COLO668 (cell line): ENCODE data around the gene ILF3.

Experiments used
- DNase-seq: peaks from one replicate; lab custom pipeline; 2025; ENCODE audit not compliant: unreplicated experiment; lab: John Stamatoyannopoulos, UW

Gene ILF3

DNA sequence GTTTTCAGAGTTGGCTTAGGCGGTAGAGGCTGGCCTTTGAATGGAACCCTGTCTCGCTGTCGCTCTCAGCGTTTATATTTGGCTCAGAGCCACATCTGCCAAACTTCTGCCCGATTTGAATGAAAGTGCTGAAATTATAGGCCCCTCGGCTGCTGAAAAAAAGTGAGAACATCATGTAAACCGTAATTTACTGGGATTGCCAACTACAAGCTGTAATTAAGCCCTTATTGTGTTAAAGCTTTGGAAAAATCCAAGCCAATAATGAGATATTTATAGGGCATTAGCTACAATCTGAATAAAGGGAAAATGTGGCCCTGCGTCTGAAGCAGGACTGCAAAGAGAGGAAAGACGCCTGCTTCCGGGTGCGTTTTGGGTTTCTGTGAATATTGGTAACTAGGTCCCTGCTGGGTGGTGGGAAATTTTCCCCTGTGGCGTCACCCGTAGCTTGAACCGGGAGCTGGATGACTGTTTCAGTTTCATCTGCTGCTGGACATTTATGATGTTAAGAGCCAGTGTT is 73.6 kb downstream of the ILF3 start:
- no peak for DNase-seq

DNA sequence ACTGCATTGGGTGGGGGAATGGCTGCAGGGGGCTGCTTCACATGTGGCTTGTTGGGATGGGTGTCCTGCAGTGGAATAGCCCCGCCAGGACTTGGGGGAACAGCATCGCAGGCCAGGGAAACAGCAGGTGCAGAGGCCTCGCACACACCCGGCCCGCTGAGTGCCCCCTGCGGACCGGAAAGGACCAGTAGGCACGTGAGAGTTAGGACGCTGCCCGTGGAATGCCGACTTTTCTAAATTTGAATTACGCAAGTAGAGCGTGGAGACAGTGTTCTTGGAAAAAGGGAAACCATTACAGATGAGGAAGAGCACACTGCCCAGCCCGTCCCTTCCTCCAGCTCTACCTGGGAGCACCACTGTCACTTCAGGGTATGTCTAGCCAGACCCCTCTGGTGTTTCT is 75.3 kb downstream of the ILF3 start:
- DNase-seq, result no peak

DNA sequence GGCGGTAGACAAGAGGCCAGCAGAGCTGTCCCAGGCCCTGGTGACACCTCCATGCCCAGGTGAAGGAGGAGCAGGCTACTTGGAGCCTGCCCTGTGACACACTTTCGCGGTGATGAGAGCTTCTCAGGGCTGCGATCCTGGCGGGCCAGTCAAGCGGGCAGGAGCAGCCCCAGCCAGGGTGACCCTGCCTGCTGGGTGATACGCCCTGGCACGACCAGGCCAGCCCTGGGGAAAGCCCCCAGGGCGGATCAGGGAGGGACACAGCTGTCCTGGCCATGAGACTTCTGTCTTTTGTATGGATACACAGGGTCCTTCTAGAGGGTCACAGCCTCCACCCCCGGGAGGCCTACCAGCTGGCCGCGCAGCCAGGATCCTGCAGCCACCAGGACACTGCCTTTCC is 76.8 kb downstream of the ILF3 start:
- DNase-seq, result no peak

DNA sequence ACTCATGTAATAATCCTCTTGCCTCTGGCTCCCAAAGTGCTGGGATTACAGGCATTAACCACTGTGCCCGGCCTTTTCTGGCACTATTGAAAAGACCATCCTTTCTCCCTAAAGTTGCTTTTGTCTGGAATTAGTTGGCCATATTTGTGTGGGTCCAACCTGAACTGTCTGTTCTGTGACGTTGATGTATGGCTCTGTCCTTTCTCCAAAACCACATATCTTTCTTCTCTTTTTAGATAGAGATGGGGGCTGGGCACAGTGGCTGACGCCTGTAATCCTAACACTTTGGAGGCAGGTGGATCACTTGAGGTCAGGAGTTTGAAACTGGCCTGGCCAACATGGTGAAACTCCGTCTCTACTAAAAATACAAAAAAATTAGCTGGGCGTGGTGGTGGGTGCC is 81.6 kb downstream of the ILF3 start:
- no peak for DNase-seq

DNA sequence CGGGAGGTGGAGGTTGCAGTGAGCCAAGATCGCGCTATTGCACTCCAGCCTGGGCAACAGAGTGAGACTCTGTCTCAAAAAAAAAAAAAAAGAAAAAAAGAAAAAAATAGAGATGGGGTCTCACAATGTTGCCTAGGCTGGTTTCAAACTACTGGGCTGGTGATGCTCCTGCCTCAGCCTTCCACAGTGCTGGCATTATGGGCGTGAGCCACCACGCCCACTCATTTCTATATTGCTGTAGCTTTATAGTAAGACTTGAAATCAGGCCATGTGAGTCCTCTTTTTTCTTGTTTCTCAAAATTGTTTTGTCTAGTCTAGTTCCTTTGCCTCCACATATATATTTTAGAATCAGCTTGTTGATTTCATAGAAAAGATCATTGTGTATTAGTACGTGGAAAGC is 82.0 kb downstream of the ILF3 start:
- no peak for DNase-seq

DNA sequence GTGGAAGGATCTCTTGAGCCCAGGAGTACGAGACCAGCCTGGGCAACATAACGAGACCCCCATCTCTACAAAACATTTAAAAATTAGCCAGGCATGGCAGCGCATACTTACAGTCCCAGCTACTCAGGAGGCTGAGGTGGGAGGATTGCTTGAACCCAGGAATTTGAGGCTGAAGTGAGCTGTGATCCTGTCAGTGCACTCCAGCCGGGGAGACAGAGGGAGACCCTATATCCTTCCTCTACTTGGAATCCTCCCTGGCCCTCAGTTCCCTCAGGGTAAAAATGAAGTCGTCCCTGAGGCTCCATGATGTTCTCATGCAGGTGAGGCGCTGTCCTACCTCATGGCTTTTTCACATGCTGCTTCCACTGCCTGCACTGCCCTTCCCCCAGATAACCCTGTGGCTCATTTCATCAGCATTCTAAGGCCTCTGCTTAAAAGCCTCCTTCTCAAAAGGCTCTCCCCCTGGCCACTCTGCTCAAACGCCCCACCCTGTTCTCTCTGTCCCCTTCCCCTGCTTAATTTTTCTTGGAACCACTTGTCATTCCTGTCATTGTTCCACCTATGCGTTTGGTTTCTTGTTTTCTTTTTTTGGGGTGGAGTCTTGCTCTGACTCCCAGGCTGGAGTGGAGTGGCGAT is 82.9 kb downstream of the ILF3 start:
- DNase-seq, result no peak

DNA sequence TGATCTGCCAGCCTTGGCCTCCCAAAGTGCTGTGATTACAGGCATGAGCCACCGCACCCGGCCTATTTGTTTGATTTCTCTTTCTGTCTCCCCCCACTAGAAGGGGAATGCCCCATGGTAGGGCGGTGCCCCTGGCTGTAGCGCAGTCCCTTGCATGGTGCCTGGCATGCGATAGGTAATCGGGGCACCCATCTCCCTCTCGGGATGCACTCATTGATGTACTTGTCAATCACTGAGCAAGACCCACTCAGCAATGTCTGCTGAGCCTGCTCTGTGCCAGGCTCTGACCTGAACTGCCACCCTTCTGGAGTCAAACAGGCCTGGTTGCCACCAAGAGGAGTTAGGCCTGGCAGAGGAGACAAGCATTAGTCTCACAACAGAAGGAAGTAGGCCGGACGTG is 83.6 kb downstream of the ILF3 start:
- DNase-seq, result no peak

DNA sequence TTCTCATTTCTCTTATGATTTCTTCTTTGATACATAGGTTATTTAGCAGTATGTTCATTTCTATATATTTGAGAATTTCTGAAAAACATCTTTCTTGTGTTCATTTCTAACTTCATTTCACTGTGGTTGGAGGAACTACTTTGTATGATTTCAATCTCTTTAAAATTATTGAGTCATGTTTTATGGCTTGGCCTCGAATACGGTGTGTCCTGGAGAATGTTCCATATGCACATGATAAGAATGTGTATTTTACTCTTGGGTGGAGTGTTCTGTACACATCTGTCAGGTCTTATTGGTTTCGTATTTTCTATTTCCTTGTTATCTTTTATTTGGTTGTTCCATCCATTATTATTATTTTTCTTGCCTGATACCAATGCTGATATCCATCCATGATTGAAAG is 86.7 kb downstream of the ILF3 start:
- no peak for DNase-seq
